ENCODE data around the gene LLCFC1. TPM values are rescaled to one million over a fixed set of nuclear protein-coding genes. Genes with fewer than 3 reads are reported as not detected.

Gene LLCFC1
- total and polyA plus RNA-seq, 2 of the 8 experiments (the other 6 are each of a cell fraction or from before 2014, with no cell fraction given), result not detected

DNA sequence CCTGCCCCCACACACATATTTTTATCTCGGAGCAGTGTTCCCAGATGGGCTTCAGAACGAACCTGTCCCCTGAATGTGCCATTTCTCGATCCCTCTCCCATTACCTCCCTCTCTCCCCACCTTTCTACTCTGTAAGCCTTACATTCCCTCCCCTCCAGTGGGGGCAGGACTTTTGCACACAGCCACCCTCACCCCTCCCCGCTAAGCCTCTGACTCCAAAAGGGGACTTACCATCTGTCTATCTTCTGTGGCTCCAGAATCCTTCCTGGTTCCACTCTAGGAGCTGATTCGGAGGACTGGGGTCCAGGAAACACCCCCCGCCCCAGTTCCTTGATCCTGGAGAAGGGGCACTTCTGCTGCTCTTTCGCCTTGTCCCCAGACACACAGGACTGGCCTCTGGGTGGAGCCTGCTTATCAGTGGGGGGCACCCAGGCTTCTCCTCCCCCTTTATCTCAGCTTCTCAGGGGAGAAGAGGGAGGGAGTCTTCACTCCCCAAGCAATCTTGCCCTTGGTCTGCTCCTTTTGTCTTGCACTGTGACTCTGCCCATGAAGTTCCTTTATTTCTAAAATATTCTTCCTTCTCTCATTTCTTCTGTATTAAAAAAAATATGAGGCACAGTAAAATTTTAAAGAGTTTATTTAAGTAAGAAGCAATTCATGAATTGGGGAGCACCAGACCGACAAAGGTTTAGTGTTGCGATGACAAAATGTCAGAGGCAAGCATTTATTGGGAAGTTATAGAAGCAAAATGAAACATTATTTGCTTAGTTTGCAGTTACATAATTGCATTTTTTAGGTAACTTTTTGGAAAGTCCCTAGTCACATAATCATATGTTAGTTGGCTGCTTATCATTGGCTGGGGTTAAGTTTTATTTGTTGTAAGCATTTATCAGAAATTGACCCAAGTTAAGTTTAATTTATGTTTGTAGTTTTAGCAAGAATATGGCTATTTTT is 23.0 kb downstream of the LLCFC1 start, which contains the start of gene KEL:
KEL (minus strand) TSS at position 391 of the 954 bp plus-strand sequence; CDS start at position 234, 157 bp downstream.
- Histone ChIP-seq H2BK12ac (ENCODE audit: low read depth, low read length) (peak within 1 kb of the TSS; percentile 2; the same call in 1 of the 2 replicates), H4K8ac (ENCODE audit: extremely low read depth, insufficient read depth, low read length) (no peak within 1 kb of the TSS), H2AFZ (ENCODE audit: low read length) (no peak within 1 kb of the TSS), H2BK5ac (ENCODE audit: low read depth, low read length) (no peak within 1 kb of the TSS), H3K9ac (replicated peaks in 1 of 4; ENCODE audit: extremely low read depth in 1 of 4, low read depth in 3 of 4, low read length in 3 of 4) (no peak within 1 kb of the TSS; a peak in 1 of 7 replicates), H4K20me1 (replicated peaks in 1 of 2; ENCODE audit: control insufficient read depth in 1 of 2, insufficient read depth in 2 of 2, low read length in 2 of 2) (no peaks in the 10 kb centered on the region), H3K79me1 (ENCODE audit: low read depth, low read length) (no peaks in the 10 kb centered on the region), H4K91ac (replicated peaks; ENCODE audit: insufficient read length, low read length) (peak within 1 kb of the TSS; percentile 1), H3K4ac (replicated peaks; ENCODE audit: insufficient read length, low read depth, low read length) (no peak within 1 kb of the TSS), H3K4me2 (ENCODE audit: insufficient read depth in 1 of 2, low read depth in 2 of 2, low read length in 2 of 2) (peak within 1 kb of the TSS in 1 of 2 experiments; percentile 26; a peak in 1 of 4 replicates), H2BK15ac (ENCODE audit: low read length) (no peak within 1 kb of the TSS), H3K4me1 (replicated peaks in 1 of 4; ENCODE audit: control insufficient read depth in 3 of 4, insufficient read depth in 4 of 4, low read length in 3 of 4) (peaks cover 0 to 11% (median 4%) of the 10 kb centered on the region in 4 experiments; a peak in 6 of 7 replicates), H3K79me2 (ENCODE audit: control insufficient read depth in 1 of 2, insufficient read depth in 2 of 2, low read length in 2 of 2) (no peaks in the 10 kb centered on the region), H3K14ac (ENCODE audit: insufficient read length) (no peak within 1 kb of the TSS), H2BK20ac (ENCODE audit: low read length) (no peak within 1 kb of the TSS), H3K27me3 (replicated peaks in 1 of 4; ENCODE audit: control insufficient read depth in 3 of 4, extremely low read depth in 1 of 4, insufficient read depth in 3 of 4, low read length in 3 of 4) (no peaks in the 10 kb centered on the region), H3K23me2 (ENCODE audit: low read depth, low read length) (peaks cover 2% of the 10 kb centered on the region; the same call in 1 of the 2 replicates), H3K23ac (ENCODE audit: insufficient read length) (no peak within 1 kb of the TSS), H4K5ac (ENCODE audit: insufficient read length, low read depth, low read length) (no peak within 1 kb of the TSS), H3K56ac (replicated peaks; ENCODE audit: insufficient read length, low read depth, low read length) (no peak within 1 kb of the TSS), H3K4me3 (ENCODE audit: extremely low read depth in 1 of 4, insufficient read depth in 2 of 4, low read depth in 3 of 4, low read length in 4 of 4) (peak within 1 kb of the TSS in 1 of 4 experiments; percentile 4; a peak in 1 of 8 replicates), H3K18ac (ENCODE audit: extremely low read depth, low read length) (no peak within 1 kb of the TSS), H2AK5ac (ENCODE audit: low read depth, low read length) (no peak within 1 kb of the TSS), H3K36me3 (ENCODE audit: control insufficient read depth in 2 of 4, insufficient read depth in 4 of 4, low read length in 3 of 4) (no peaks in the 10 kb centered on the region), H3K27ac (ENCODE audit: low read depth, low read length) (no peak within 1 kb of the TSS), H2BK120ac (replicated peaks; ENCODE audit: low read depth, low read length) (no peak within 1 kb of the TSS), H3K9me3 (ENCODE audit: insufficient read depth in 2 of 2, low read depth in 1 of 2, low read length in 1 of 2) (no peaks in the 10 kb centered on the region; a peak in 1 of 4 replicates)
- ChIA-PET POLR2A (ENCODE audit: partially characterized antibody) (interaction anchor here (1.2 kb wide), 1 partner anchor 37 kb away, joined by 3 read pairs; no protein-coding TSS in a partner anchor), CTCF (ENCODE audit: partially characterized antibody) (interaction anchor here (0.6 to 2.9 kb wide), 11 partner anchors 9 to 664 kb away, joined by 3 to 16 read pairs (median 4); partner anchors contain the start of genes LLCFC1 and TRPV5)
- FAIRE-seq, result no peak
- WGBS, 2 experiments (ENCODE audit: extremely low coverage in 1 of 2, insufficient coverage in 1 of 2, insufficient read length in 1 of 2, insufficient replicate concordance in 2 of 2, low coverage in 1 of 2, low lambda C conversion rate in 2 of 2, missing lambda C conversion rate in 1 of 2), result 91% methylated on average over 9 of the region's 9 CpGs; no CpG with 5 or more reads in 1 of the 2 experiments
- DNase-seq (ENCODE audit: low read depth in 1 of 2, low spot score in 2 of 2), result no peak
- TF ChIP-seq MAFK (IDR thresholded peaks at IDR 0.05; ENCODE audit: low read depth, low read length) (no peak), SIRT6 (IDR thresholded peaks at IDR 0.05; ENCODE audit: low read length) (no peak), ASH2L (IDR thresholded peaks at IDR 0.05; ENCODE audit: low read length) (no peak), CTBP2 (IDR thresholded peaks at IDR 0.05; ENCODE audit: borderline replicate concordance, insufficient read depth, insufficient read length, low read length) (no peak), KDM4A (IDR thresholded peaks at IDR 0.05; ENCODE audit: low read depth, low read length, severe bottlenecking) (no peak), TEAD4 (IDR thresholded peaks at IDR 0.05; ENCODE audit: low read depth, low read length) (no peak), BACH1 (IDR thresholded peaks at IDR 0.05; ENCODE audit: low read length) (no peak), KDM5A (IDR thresholded peaks at IDR 0.05; ENCODE audit: low read length) (no peak), NANOG (IDR thresholded peaks at IDR 0.05; ENCODE audit: insufficient read depth, low read depth, low read length, poor library complexity, severe bottlenecking) (no peak), YY1 (IDR thresholded peaks at IDR 0.05; ENCODE audit: low read depth, low read length) (no peak), POLR2AphosphoS5 (IDR thresholded peaks at IDR 0.05; ENCODE audit: low read depth, low read length) (no peak)
